Epithelial cell of esophagus (primary cell): ENCODE results near the gene FRRS1L.
"Not testable (repeated sequence)": the region's sequence is repeated elsewhere in the genome, so short reads cannot be mapped to it uniquely, and the experiment has no call there.

Source experiments
- DNase-seq: peaks from one replicate; pipeline ENCODE4 v3.0.0; 2010; ENCODE audit warnings: low read depth
- H3K4me3 ChIP-seq: 2 replicates; pipeline ENCODE4 v1.5.1; 2011; ENCODE audit warnings: mild to moderate bottlenecking, low read length, control low read depth
- TF ChIP-seq, protein P1 (sequence below): IDR thresholded peaks from 2 replicates; pipeline ENCODE4 v1.5.1; 2011; ENCODE audit warnings: low read depth, mild to moderate bottlenecking, low read length, control low read depth, inconsistent platforms; ENCODE audit not compliant: insufficient read depth; ENCODE audit errors: missing control alignments

FRRS1L gene

DNA sequence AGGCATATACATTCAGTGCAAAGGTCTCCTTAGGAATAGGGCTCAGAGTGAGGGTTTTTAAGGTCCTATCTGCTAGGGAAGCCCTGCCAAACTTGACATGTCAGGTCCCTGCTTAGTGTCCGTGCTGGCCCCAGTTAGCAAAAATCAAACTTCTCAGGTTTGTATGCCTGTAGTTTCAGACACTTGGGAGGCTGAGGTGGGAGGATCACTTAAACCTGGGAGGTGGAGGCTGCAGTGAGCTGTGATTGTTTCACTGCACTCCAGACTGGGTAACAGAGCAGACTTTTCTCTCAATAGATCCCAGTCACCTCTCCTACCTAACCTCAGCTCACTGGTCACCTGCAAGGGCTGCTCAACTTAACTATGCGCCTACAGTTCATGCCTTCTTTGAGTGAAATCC is 28.6 kb downstream of the FRRS1L start:
- TF ChIP-seq, protein P1, sequence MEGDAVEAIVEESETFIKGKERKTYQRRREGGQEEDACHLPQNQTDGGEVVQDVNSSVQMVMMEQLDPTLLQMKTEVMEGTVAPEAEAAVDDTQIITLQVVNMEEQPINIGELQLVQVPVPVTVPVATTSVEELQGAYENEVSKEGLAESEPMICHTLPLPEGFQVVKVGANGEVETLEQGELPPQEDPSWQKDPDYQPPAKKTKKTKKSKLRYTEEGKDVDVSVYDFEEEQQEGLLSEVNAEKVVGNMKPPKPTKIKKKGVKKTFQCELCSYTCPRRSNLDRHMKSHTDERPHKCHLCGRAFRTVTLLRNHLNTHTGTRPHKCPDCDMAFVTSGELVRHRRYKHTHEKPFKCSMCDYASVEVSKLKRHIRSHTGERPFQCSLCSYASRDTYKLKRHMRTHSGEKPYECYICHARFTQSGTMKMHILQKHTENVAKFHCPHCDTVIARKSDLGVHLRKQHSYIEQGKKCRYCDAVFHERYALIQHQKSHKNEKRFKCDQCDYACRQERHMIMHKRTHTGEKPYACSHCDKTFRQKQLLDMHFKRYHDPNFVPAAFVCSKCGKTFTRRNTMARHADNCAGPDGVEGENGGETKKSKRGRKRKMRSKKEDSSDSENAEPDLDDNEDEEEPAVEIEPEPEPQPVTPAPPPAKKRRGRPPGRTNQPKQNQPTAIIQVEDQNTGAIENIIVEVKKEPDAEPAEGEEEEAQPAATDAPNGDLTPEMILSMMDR, result no peak
- DNase-seq, result no peak
- no peak overlapping the region for H3K4me3 ChIP-seq

DNA sequence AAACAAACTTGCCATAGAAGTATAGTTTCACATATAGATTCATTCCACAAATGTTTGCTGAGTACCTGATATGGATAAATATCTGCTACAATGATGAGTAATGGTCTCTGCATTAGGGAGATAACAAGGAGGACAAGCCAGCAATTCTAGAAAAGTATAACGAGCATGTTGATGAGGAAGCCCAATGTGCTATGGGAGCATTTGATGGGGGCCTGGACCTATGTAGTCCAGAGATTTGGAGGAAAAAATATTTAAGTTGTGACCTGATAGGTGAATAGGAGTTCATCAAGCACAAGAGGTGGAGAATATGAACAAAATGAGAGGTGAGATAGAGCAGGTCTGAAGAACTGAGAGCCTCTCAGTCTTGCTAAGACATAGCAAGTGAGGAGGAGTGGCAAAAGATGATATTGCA is 32.9 kb downstream of the FRRS1L start:
- TF ChIP-seq, protein P1, result no peak
- no peak for DNase-seq
- H3K4me3 ChIP-seq, result no peak overlapping the region

DNA sequence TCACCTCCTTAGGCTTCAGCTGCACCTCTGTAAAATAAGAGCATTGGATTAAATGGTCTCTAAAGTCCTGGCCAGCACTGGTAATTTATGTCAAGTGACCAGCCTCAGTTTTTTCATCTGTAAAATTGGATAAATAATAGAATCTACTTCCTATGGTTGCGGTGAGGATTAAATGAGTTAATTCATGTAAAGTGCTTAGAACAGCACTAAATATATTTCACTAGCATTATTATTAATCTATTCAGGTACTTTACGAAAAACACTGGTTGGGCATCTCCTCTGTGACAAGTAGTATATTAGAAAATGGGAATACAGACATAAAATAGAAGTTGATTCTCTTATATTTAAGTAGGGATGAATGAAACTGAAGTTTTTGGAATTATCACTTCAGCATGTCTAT is 33.5 kb downstream of the FRRS1L start:
- TF ChIP-seq, protein P1, result no peak
- no peak overlapping the region for H3K4me3 ChIP-seq
- DNase-seq, result no peak

DNA sequence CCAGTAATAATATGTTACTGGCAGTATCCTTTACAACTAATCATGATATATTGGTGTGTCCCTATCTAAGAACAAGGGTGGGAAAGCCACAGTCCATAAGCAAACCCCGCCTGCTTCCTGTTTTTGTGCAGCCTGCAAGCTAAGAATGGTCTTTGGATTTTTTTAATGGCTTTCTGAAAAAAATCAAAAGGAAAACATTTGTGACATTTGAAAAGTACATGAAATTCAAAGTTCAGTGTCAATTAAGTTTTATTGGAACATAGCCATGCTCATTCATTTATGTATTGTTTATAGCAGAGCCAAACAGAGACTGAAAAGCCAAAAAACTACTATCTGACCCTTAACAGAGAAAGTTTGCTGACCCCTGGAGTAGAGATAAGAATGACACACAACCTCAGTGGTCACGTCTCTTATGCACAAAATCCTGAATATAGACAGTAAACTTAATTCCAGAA is 34.5 kb downstream of the FRRS1L start:
- TF ChIP-seq, protein P1, result no peak
- no peak overlapping the region for H3K4me3 ChIP-seq
- DNase-seq, result no peak

DNA sequence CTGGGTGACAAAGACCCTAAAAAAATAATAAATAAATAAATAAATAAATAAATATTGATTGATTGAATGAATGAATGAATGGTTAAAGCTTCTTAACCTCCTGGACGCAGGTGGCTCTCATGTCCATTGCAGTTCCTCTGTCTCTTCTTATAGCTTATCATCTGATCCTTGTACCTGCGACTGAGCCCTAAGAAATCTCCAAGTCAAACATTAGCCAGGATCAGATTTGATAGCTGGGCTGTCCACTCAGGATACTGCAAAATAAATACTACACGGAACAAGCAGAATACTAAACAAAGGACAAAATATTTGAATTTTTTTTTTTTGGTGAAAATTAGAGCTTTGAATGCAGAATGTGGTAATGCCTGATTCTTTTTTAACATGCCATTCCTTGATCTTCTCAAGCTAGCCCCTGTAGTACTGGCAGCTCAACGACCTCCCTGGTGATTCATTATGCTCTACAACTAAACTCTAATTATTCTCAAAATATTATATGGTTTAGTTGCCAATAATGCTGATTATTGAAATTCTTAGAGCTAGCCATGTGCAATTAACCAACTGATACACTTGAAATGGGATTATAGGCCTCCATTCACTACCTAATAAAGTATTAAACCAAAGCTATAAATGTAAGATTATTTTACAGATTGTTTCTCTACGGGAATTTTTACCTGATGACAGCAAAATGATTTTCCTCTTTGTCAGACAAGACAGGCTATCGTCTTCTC is 37.4 kb downstream of the FRRS1L start:
- TF ChIP-seq, protein P1, result no peak
- no peak for DNase-seq
- H3K4me3 ChIP-seq, result no peak overlapping the region

DNA sequence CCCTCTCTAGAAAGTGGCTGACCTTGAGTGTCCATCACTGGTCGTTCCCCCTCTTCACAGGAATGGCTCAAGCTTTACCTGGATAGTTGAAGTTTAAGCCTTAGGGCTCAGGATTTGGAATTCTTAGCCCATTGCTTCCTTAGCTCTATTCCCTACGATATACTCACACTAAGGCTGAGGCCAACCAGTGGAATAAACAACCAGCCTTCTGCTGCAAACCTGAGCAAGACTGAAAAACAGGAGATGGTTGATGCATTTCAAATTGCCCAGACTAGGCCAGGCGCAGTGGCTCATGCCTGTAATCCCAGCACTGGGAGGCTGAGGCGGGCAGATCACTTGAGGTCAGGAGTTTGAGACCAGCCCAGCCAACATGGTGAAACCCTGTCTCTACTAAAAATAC is 40.4 kb downstream of the FRRS1L start:
- H3K4me3 ChIP-seq, DNase-seq: not testable (repeated sequence)

DNA sequence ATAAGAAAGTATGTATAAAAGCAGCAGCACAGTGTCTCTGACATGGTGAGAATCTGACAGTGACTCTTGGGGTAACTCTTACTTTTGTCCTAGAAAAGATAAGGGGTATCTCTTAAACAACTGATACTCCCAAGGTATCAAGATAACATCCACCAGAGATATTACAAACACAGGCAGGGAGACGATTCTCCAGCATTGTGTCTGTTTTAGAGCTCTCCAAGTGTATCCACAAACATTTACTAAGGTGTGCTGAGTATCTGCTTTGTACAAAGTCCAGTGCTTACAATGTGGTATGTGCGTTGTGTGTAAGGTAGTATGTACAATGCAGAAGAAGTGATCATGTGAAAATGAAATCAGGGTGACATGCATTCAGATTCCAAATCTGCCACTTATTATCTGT is 42.9 kb downstream of the FRRS1L start:
- TF ChIP-seq, protein P1, result no peak
- no peak for DNase-seq
- no peak overlapping the region for H3K4me3 ChIP-seq
